DOHH2 (cell line): ENCODE results near the gene CRHR1.

ENCODE experiments used
- H3F3A ChIP-seq: fragments of 200-600 bp; sonication (generic), shearing (Covaris generic); 2 replicates; pipeline ENCODE4 v1.6.0; 2016; ENCODE audit warnings: antibody characterized with exemption, mild to moderate bottlenecking; ENCODE audit not compliant: control insufficient read depth, insufficient read depth
- H3K27ac ChIP-seq: fragments of 200-600 bp; sonication (generic); 2 replicates; pipeline ENCODE4 v1.5.1; 2014; ENCODE audit warnings: low read depth, mild to moderate bottlenecking, low read length, moderate library complexity
- H3K27me3 ChIP-seq: fragments of 200-600 bp; sonication (generic); 2 replicates; pipeline ENCODE4 v1.6.1; 2014; ENCODE audit warnings: mild to moderate bottlenecking, low read length, mixed read lengths; ENCODE audit not compliant: control insufficient read depth
- H3K36me3 ChIP-seq: fragments of 200-600 bp; sonication (generic); 2 replicates; pipeline ENCODE4 v1.6.1; 2014; ENCODE audit warnings: mild to moderate bottlenecking, low read length, moderate library complexity, mixed read lengths; ENCODE audit not compliant: control insufficient read depth
- H3K4me1 ChIP-seq: fragments of 200-600 bp; sonication (generic); 2 replicates; pipeline ENCODE4 v1.6.1; 2014; ENCODE audit warnings: mild to moderate bottlenecking, low read length, mixed read lengths; ENCODE audit not compliant: control insufficient read depth
- H3K4me2 ChIP-seq: fragments of 200-600 bp; sonication (generic); 2 replicates; pipeline ENCODE4 v1.6.0; 2014; ENCODE audit warnings: mild to moderate bottlenecking, low read length, moderate library complexity
- H3K4me3 ChIP-seq: fragments of 200-600 bp; sonication (generic); 2 replicates; pipeline ENCODE4 v1.5.1; 2014; ENCODE audit warnings: mild to moderate bottlenecking, low read length, mixed read lengths
- H3K79me2 ChIP-seq: fragments of 200-600 bp; sonication (generic); 2 replicates; pipeline ENCODE4 v1.6.1; 2014; ENCODE audit warnings: mild to moderate bottlenecking, low read length, mixed read lengths; ENCODE audit not compliant: control insufficient read depth
- H3K9me2 ChIP-seq: fragments of 200-600 bp; sonication (generic); replicated peaks from 2 replicates; pipeline ENCODE4 v1.6.1; 2014; ENCODE audit warnings: mild to moderate bottlenecking, low read length, mixed read lengths; ENCODE audit not compliant: control insufficient read depth
- H3K9me3 ChIP-seq: fragments of 200-600 bp; sonication (generic); 2 replicates; pipeline ENCODE4 v1.6.1; 2014; ENCODE audit warnings: antibody characterized with exemption, low read length, mixed read lengths; ENCODE audit not compliant: control insufficient read depth, insufficient read depth
- H4K20me1 ChIP-seq: fragments of 200-600 bp; sonication (generic); 2 replicates; pipeline ENCODE4 v1.6.0; 2014; ENCODE audit warnings: low read depth, mild to moderate bottlenecking, antibody characterized with exemption, low read length, moderate library complexity; ENCODE audit not compliant: control insufficient read depth, insufficient read depth
- EZH2phosphoT487 ChIP-seq: fragments of 200-600 bp; sonication (generic); IDR thresholded peaks from 2 replicates; pipeline ENCODE4 v1.6.1; 2017; ENCODE audit warnings: borderline replicate concordance, mild to moderate bottlenecking, antibody characterized with exemption, low read length, moderate library complexity, mixed read lengths
- TF ChIP-seq, protein P1 (sequence below): fragments of 200-600 bp; sonication (generic); IDR thresholded peaks from one replicate; pipeline ENCODE4 v1.5.1; 2014; ENCODE audit warnings: antibody characterized with exemption, mild to moderate bottlenecking, low read depth, low read length; ENCODE audit not compliant: poor library complexity, severe bottlenecking

Gene CRHR1

DNA sequence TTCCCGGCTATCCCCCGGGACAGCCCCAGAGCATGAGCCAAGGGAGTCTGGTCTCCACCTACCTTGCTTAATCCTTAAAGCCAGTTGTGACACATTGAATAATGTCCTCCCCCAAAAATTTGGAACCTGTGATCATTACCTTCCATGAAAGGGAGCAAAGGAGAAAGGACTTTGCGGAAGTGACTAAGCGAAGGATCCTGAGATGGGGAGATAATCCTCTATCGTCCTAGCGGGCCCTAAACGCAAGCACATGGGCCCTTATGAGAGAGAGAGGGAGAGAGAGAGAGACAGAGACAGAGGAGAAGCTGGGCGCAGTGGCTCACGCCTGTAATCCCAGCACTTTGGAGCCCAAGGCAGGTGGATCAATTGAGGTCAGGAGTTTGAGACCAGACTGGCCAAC lies 70.1 kb downstream of the CRHR1 start:
- Histone ChIP-seq H3K79me2 (no peaks in the 10 kb centered on the region), H3K4me2 (no peak overlapping the region), H3K27ac (no peak overlapping the region), H3K27me3 (peaks cover 8% of the 10 kb centered on the region), H3K36me3 (no peaks in the 10 kb centered on the region), H3K4me3 (no peak overlapping the region), H3K9me2 (no peaks in the 10 kb centered on the region), H3K4me1 (peaks cover 4% of the 10 kb centered on the region; the same call in 1 of the 2 replicates), H3K9me3 (no peaks in the 10 kb centered on the region), H4K20me1 (no peaks in the 10 kb centered on the region), H3F3A (no peaks in the 10 kb centered on the region)
- no peak for TF ChIP-seq EZH2phosphoT487
- TF ChIP-seq, protein P1, sequence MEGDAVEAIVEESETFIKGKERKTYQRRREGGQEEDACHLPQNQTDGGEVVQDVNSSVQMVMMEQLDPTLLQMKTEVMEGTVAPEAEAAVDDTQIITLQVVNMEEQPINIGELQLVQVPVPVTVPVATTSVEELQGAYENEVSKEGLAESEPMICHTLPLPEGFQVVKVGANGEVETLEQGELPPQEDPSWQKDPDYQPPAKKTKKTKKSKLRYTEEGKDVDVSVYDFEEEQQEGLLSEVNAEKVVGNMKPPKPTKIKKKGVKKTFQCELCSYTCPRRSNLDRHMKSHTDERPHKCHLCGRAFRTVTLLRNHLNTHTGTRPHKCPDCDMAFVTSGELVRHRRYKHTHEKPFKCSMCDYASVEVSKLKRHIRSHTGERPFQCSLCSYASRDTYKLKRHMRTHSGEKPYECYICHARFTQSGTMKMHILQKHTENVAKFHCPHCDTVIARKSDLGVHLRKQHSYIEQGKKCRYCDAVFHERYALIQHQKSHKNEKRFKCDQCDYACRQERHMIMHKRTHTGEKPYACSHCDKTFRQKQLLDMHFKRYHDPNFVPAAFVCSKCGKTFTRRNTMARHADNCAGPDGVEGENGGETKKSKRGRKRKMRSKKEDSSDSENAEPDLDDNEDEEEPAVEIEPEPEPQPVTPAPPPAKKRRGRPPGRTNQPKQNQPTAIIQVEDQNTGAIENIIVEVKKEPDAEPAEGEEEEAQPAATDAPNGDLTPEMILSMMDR: no peak

DNA sequence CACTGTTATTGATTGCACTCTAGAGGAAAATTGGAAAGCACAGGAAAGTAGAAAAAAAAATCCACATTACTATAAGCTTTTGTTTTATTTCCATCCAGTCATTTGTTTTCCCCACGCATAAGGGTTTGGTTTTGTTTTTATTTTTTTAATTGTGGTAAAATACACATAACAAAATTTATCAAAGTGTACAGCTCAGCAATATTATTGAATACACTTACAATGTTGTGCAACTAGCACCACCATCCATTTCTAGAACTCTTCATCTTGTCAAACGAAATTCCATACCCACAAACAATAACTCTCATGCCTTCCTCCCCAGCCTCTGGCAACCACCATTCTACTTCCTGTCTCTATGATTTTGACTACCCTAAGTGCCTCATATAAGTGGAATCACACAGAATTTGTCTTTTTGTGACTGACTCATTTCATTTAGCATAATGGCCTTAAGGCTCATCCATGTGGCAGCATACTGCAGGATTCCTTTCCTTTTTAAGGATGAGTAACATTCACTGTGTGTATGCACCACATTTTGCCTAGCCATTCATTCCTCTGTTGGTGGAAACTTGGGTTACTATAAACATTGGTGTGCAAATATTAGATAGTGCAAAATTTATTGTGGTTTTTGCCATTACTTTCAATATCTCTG lies 71.7 kb downstream of the CRHR1 start:
- peaks cover 4% of the 10 kb centered on the region; the same call in 1 of the 2 replicates for H3K4me1 ChIP-seq
- H3K9me3 ChIP-seq: no peaks in the 10 kb centered on the region
- no peaks in the 10 kb centered on the region for H3K79me2 ChIP-seq
- H3K27ac ChIP-seq: no peak overlapping the region
- TF ChIP-seq, protein P1: no peak
- no peak for TF ChIP-seq EZH2phosphoT487
- H3K4me2 ChIP-seq: no peak overlapping the region
- peaks cover 8% of the 10 kb centered on the region for H3K27me3 ChIP-seq
- H3K4me3 ChIP-seq: no peak overlapping the region
- no peaks in the 10 kb centered on the region for H3K9me2 ChIP-seq
- no peaks in the 10 kb centered on the region for H3K36me3 ChIP-seq
- no peaks in the 10 kb centered on the region for H3F3A ChIP-seq
- H4K20me1 ChIP-seq: no peaks in the 10 kb centered on the region

DNA sequence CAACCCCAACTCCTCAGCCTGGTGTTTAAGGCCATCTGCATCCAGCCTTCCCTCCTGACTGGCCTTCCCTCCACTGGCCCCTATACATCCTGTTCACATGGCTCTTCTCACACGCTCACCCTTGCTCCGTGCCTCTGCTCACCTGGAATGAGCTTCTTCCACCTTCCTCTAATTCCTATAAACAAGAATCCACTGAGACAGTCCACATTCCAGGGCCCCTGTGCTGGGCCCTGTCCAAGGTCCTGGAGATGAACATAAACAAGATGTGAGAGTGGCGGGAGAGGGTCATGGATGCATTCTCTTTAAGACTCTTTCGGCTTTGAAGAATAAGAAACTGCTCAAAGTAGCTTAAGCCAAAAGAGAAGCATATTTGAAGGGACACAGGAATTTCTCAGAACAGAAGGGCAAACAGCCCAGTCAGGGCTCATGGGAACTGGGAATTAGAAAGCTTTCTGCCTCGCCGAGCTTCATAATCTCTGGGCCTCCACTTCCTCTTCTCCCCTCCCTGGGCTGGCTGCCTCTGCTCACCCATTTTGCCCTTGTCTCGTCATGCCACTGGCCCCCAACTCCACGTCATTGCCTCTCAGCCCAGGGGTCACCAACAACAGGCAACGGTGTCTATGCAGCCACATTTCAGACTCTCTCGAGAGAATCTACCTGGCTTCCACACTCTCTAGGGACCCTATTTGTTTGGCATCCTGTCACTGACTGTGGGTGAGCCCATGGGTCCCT lies 74.0 kb downstream of the CRHR1 start:
- H3K79me2 ChIP-seq: no peaks in the 10 kb centered on the region
- H3K4me3 ChIP-seq: no peak overlapping the region
- H4K20me1 ChIP-seq: no peaks in the 10 kb centered on the region
- no peaks in the 10 kb centered on the region for H3K9me3 ChIP-seq
- H3K4me1 ChIP-seq: no peaks in the 10 kb centered on the region
- TF ChIP-seq, protein P1: no peak
- no peak for TF ChIP-seq EZH2phosphoT487
- H3K27me3 ChIP-seq: no peaks in the 10 kb centered on the region
- no peak overlapping the region for H3K4me2 ChIP-seq
- no peaks in the 10 kb centered on the region for H3F3A ChIP-seq
- no peaks in the 10 kb centered on the region for H3K9me2 ChIP-seq
- H3K36me3 ChIP-seq: no peaks in the 10 kb centered on the region
- no peak overlapping the region for H3K27ac ChIP-seq
